Measurements from ENCODE around the gene GLRB.
"Not testable (repeated sequence)": the region's sequence is repeated elsewhere in the genome, so short reads cannot be mapped to it uniquely, and the experiment has no call there.

The GLRB gene

GRCh38 chr4:157143369-157143768, 67.4 kb downstream of the GLRB start:
- H3K9me3 ChIP-seq (ENCODE audit: control insufficient read depth, low read length) = no peaks in the 10 kb centered on the region
- no peaks in the 10 kb centered on the region for H3K27me3 ChIP-seq (ENCODE audit: control insufficient read depth, insufficient read depth, low read length)
- no peaks in the 10 kb centered on the region for H3K36me3 ChIP-seq (ENCODE audit: control insufficient read depth, insufficient read depth, low read length)
- H3K4me1 ChIP-seq (ENCODE audit: control insufficient read depth, insufficient read depth, low read length) = no peaks in the 10 kb centered on the region
- no peak overlapping the region for H3K9ac ChIP-seq (ENCODE audit: low read length)
- no peak overlapping the region for H3K4me3 ChIP-seq (ENCODE audit: low read length)

- no peak overlapping the region for H3K4me3 ChIP-seq (ENCODE audit: low read length)
- no peaks in the 10 kb centered on the region for H3K27me3 ChIP-seq (ENCODE audit: control insufficient read depth, insufficient read depth, low read length)
- no peak overlapping the region for H3K9ac ChIP-seq (ENCODE audit: low read length)
- no peaks in the 10 kb centered on the region for H3K36me3 ChIP-seq (ENCODE audit: control insufficient read depth, insufficient read depth, low read length)
- no peaks in the 10 kb centered on the region for H3K9me3 ChIP-seq (ENCODE audit: control insufficient read depth, low read length)
- H3K4me1 ChIP-seq (ENCODE audit: control insufficient read depth, insufficient read depth, low read length) = no peaks in the 10 kb centered on the region
Observed at GRCh38 chr4:157151711-157152110, 75.8 kb downstream of the GLRB start.

DNA sequence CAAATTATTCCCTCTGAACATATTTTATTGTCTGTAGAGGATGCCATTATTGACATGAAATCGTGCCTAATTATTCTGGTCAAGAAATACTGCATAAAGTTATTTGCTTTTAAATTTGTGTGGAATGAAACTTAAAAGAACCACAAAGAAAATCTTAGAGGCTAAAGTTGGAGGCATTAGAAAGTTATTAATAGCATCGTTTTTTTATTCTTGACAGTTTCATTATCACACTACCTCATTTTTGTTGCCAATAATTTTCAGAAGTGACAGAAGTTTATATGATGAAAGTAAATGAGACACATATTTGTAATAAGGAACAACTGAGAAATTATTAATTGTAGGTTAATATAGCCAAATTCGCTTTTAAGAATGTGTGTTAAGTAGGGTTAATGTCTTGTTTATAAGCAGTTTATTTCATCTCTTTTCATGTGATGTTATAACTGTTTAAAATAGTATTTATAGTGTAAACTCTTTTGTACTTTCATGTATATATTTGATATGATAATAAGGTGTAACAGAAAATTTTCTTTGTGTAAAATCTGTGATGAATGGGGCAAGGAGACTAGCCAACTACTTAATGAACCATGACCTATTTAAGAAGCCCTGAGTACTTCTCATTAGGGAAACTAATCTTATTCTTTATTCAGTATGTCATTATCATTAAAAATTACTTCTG, 90.1 kb downstream of the GLRB start:
- Histone ChIP-seq H3K9me3 (ENCODE audit: control insufficient read depth, low read length) (no peaks in the 10 kb centered on the region), H3K9ac (ENCODE audit: low read length) (no peak overlapping the region), H3K4me3 (ENCODE audit: low read length) (no peak overlapping the region), H3K36me3 (ENCODE audit: control insufficient read depth, insufficient read depth, low read length) (no peaks in the 10 kb centered on the region), H3K27me3 (ENCODE audit: control insufficient read depth, insufficient read depth, low read length) (no peaks in the 10 kb centered on the region), H3K4me1 (ENCODE audit: control insufficient read depth, insufficient read depth, low read length) (no peaks in the 10 kb centered on the region)

DNA sequence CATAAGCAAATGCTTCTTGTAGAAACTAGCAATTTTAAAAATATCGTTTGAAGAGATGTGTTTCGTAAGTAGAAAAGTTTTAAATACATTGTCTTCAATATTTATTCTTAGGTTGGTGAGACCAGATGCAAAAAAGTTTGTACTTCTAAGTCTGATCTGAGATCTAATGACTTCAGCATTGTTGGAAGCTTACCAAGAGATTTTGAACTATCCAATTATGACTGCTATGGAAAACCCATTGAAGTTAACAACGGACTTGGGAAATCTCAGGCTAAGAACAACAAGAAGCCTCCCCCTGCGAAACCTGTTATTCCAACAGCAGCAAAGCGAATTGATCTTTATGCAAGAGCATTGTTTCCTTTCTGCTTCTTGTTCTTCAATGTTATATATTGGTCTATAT, 94.4 kb downstream of the GLRB start:
- no peaks in the 10 kb centered on the region for H3K4me1 ChIP-seq (ENCODE audit: control insufficient read depth, insufficient read depth, low read length)
- H3K4me3 ChIP-seq (ENCODE audit: low read length) = no peak overlapping the region
- H3K27me3 ChIP-seq (ENCODE audit: control insufficient read depth, insufficient read depth, low read length) = no peaks in the 10 kb centered on the region
- H3K9ac ChIP-seq (ENCODE audit: low read length) = no peak overlapping the region
- no peaks in the 10 kb centered on the region for H3K36me3 ChIP-seq (ENCODE audit: control insufficient read depth, insufficient read depth, low read length)
- no peaks in the 10 kb centered on the region for H3K9me3 ChIP-seq (ENCODE audit: control insufficient read depth, low read length)

GRCh38 chr4:157172011-157172410, 96.1 kb downstream of the GLRB start:
- Histone ChIP-seq H3K36me3 (ENCODE audit: control insufficient read depth, insufficient read depth, low read length) (no peaks in the 10 kb centered on the region), H3K4me1 (ENCODE audit: control insufficient read depth, insufficient read depth, low read length) (no peaks in the 10 kb centered on the region), H3K9me3 (ENCODE audit: control insufficient read depth, low read length) (no peaks in the 10 kb centered on the region), H3K4me3 (ENCODE audit: low read length) (no peak overlapping the region), H3K27me3 (ENCODE audit: control insufficient read depth, insufficient read depth, low read length) (no peaks in the 10 kb centered on the region), H3K9ac (ENCODE audit: low read length) (no peak overlapping the region)

DNA sequence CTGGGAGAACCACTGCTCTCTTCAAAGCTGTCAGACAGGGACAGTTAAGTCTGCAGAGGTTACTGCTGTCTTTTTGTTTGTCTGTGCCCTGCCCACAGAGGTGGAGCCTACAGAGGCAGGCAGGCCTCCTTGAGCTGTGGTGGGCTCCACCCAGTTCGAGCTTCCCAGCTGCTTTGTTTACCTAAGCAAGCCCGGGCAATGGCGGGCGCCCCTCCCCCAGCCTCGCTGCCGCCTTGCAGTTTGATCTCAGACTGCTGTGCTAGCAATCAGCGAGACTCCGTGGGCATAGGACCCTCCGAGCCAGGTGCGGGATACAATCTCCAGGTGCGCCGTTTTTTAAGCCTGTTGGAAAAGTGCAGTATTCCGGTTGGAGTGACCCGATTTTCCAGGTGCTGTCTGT, 104.3 kb downstream of the GLRB start:
- not testable (repeated sequence) for H3K4me3 ChIP-seq (ENCODE audit: low read length); H3K36me3 ChIP-seq (ENCODE audit: control insufficient read depth, insufficient read depth, low read length); H3K9ac ChIP-seq (ENCODE audit: low read length); H3K4me1 ChIP-seq (ENCODE audit: control insufficient read depth, insufficient read depth, low read length); H3K9me3 ChIP-seq (ENCODE audit: control insufficient read depth, low read length); H3K27me3 ChIP-seq (ENCODE audit: control insufficient read depth, insufficient read depth, low read length)

DNA sequence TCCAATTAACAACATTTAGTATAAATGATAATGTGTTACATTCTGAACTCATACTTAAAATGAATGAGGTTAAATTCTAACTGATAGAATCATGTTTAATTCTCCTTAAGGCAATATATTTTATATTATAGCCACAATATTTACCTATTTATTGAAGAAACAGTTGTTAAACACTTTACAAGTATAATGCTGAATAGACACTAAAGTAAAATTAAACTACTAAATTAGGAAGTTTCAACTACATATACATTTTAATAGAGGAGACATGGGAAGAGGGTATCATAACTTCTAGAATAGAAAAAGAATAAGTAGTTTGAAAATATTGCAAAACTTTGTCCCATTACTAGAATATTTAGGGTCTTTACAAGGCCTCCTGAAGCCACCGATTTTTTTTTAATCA, 108.3 kb downstream of the GLRB start:
- Histone ChIP-seq H3K27me3 (ENCODE audit: control insufficient read depth, insufficient read depth, low read length) (no peaks in the 10 kb centered on the region), H3K9me3 (ENCODE audit: control insufficient read depth, low read length) (no peaks in the 10 kb centered on the region), H3K36me3 (ENCODE audit: control insufficient read depth, insufficient read depth, low read length) (no peaks in the 10 kb centered on the region), H3K4me3 (ENCODE audit: low read length) (no peak overlapping the region), H3K9ac (ENCODE audit: low read length) (no peak overlapping the region), H3K4me1 (ENCODE audit: control insufficient read depth, insufficient read depth, low read length) (no peaks in the 10 kb centered on the region)

DNA sequence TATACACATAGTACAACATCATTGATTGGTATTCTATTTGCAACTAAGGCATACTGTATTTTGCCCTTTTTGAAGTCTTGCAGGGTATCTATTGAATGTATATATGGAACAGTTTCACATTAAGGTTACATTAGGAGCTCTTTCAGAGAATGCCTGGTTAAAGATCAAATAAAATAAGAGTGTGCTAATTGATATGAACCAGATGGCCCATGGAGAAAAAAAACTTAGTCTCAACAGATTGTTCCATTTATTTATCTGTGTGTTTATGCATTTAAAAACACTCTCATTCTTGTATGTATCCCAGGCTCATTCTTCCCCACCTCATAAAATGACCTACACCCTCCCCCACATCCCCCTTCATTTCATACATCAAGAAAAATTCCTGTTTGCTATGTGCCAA, 109.4 kb downstream of the GLRB start:
- no peaks in the 10 kb centered on the region for H3K4me1 ChIP-seq (ENCODE audit: control insufficient read depth, insufficient read depth, low read length)
- H3K9ac ChIP-seq (ENCODE audit: low read length) = no peak overlapping the region
- H3K9me3 ChIP-seq (ENCODE audit: control insufficient read depth, low read length) = no peaks in the 10 kb centered on the region
- H3K4me3 ChIP-seq (ENCODE audit: low read length) = no peak overlapping the region
- H3K36me3 ChIP-seq (ENCODE audit: control insufficient read depth, insufficient read depth, low read length) = no peaks in the 10 kb centered on the region
- H3K27me3 ChIP-seq (ENCODE audit: control insufficient read depth, insufficient read depth, low read length) = no peaks in the 10 kb centered on the region

DNA sequence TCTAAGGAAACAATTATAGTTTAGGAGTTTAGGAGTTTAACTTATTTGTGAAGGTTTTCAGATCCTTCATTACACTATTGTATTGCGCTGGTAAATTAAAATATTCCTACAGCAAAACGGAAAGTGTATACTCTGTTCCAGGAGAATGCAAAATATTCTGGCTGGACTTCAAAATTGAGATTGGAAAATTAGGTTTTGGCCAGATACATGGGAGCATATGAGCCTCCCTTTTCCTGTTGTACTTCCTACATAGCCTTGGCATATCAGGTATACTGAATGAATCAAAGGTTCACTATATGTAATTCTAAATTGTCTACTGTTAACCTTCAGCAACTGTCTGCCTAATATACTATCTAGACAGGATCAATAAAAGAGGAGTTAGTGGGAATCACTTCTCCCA, 119.4 kb downstream of the GLRB start:
- Histone ChIP-seq H3K4me3 (ENCODE audit: low read length) (no peak overlapping the region), H3K9me3 (ENCODE audit: control insufficient read depth, low read length) (no peaks in the 10 kb centered on the region), H3K4me1 (ENCODE audit: control insufficient read depth, insufficient read depth, low read length) (no peaks in the 10 kb centered on the region), H3K36me3 (ENCODE audit: control insufficient read depth, insufficient read depth, low read length) (no peaks in the 10 kb centered on the region), H3K9ac (ENCODE audit: low read length) (no peak overlapping the region), H3K27me3 (ENCODE audit: control insufficient read depth, insufficient read depth, low read length) (no peaks in the 10 kb centered on the region)

DNA sequence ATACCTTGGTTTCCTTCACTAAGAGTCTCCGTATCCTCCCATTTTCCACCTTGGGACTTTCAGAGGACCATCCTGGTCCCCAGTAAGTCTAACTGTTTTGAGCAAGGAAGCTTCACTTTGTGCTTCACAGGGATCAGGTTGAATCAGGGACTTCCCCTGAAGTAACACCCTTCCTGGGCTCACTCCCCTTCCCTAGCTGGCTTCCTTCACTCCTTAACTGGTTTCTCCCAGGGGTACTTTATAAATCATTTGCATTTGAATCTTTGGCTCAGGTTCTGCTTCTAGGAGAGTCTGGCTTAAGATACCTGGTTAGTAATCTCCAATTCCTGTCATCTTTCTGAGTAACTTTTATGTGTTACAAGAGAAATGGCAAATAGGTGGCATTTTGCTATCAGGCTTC, 120.1 kb downstream of the GLRB start:
- no peaks in the 10 kb centered on the region for H3K27me3 ChIP-seq (ENCODE audit: control insufficient read depth, insufficient read depth, low read length)
- no peaks in the 10 kb centered on the region for H3K36me3 ChIP-seq (ENCODE audit: control insufficient read depth, insufficient read depth, low read length)
- H3K9me3 ChIP-seq (ENCODE audit: control insufficient read depth, low read length) = no peaks in the 10 kb centered on the region
- H3K4me1 ChIP-seq (ENCODE audit: control insufficient read depth, insufficient read depth, low read length) = no peaks in the 10 kb centered on the region
- H3K4me3 ChIP-seq (ENCODE audit: low read length) = no peak overlapping the region
- H3K9ac ChIP-seq (ENCODE audit: low read length) = no peak overlapping the region

GRCh38 chr4:157204634-157205244, 128.8 kb downstream of the GLRB start:
- H3K27me3 ChIP-seq (ENCODE audit: control insufficient read depth, insufficient read depth, low read length) = no peaks in the 10 kb centered on the region
- H3K9ac ChIP-seq (ENCODE audit: low read length) = no peak overlapping the region
- no peaks in the 10 kb centered on the region for H3K9me3 ChIP-seq (ENCODE audit: control insufficient read depth, low read length)
- no peak overlapping the region for H3K4me3 ChIP-seq (ENCODE audit: low read length)
- no peaks in the 10 kb centered on the region for H3K36me3 ChIP-seq (ENCODE audit: control insufficient read depth, insufficient read depth, low read length)
- no peaks in the 10 kb centered on the region for H3K4me1 ChIP-seq (ENCODE audit: control insufficient read depth, insufficient read depth, low read length)

- Histone ChIP-seq H3K4me1 (ENCODE audit: control insufficient read depth, insufficient read depth, low read length) (no peaks in the 10 kb centered on the region), H3K27me3 (ENCODE audit: control insufficient read depth, insufficient read depth, low read length) (peaks cover 35% of the 10 kb centered on the region), H3K4me3 (ENCODE audit: low read length) (no peak overlapping the region), H3K9ac (ENCODE audit: low read length) (no peak overlapping the region), H3K9me3 (ENCODE audit: control insufficient read depth, low read length) (no peaks in the 10 kb centered on the region), H3K36me3 (ENCODE audit: control insufficient read depth, insufficient read depth, low read length) (no peaks in the 10 kb centered on the region)
Observed at GRCh38 chr4:157217708-157218107, 141.8 kb downstream of the GLRB start.

Data from mucosa of stomach (tissue), 1 donor.